Naive thymus-derived CD8-positive, alpha-beta T cell (primary cell): ENCODE measurements around the gene LSP1. TPM values are rescaled to one million over a fixed set of nuclear protein-coding genes. Genes with fewer than 3 reads are reported as not detected.

Experiments
- ATAC-seq, 2 donors: fragments of 150-1000 bp; cut with Tn5 transposase in 1 of 2; sonication (Bioruptor Pico), chemical (Tn5 transposase) in 1 of 2; 1 replicate in 1 of 2; 2 replicates in 1 of 2; pipeline ENCODE4 v1.10.0; 2021; ENCODE audit warnings: mild to moderate bottlenecking in 2 of 2, moderate library complexity in 2 of 2
- POLR2A ChIA-PET: fragments of 350-600 bp; sonication (Branson Sonifier 250); formaldehyde crosslinking; loops from one replicate; lab custom pipeline; 2021; ENCODE audit warnings: antibody characterized with exemption; lab: Charles Lee
- DNase-seq, 10 donors: peaks; one replicate each; pipeline versions ENCODE4 v3.0.0 to v3.0.0-alpha.2; 2020 to 2022
- H3K27ac Mint-ChIP-seq, 10 donors: one replicate each; pipeline ENCODE4 v1.8.0; 2020 to 2022; ENCODE audit warnings: mild to moderate bottlenecking in 10 of 10, mixed read lengths in 10 of 10, moderate library complexity in 4 of 10, inconsistent platforms in 1 of 10
- H3K27me3 Mint-ChIP-seq, 5 donors: one replicate each; pipeline ENCODE4 v1.8.0; 2021 to 2022; ENCODE audit warnings: mixed read lengths in 5 of 5
- H3K36me3 Mint-ChIP-seq, 3 donors: one replicate each; pipeline ENCODE4 v1.8.0; 2020 to 2022; ENCODE audit warnings: mixed read lengths in 3 of 3, mild to moderate bottlenecking in 2 of 3, inconsistent platforms in 1 of 3
- H3K4me1 Mint-ChIP-seq, 4 donors: one replicate each; pipeline ENCODE4 v1.8.0; 2021 to 2022; ENCODE audit warnings: mixed read lengths in 4 of 4
- H3K4me3 Mint-ChIP-seq, 10 donors: one replicate each; pipeline ENCODE4 v1.8.0; 2020 to 2022; ENCODE audit warnings: mild to moderate bottlenecking in 10 of 10, mixed read lengths in 10 of 10, moderate library complexity in 6 of 10, inconsistent platforms in 1 of 10
- H3K9me3 Mint-ChIP-seq, 9 donors: one replicate each; pipeline ENCODE4 v1.8.0; 2020 to 2022; ENCODE audit warnings: mixed read lengths in 9 of 9, mild to moderate bottlenecking in 3 of 9, inconsistent platforms in 1 of 9, moderate library complexity in 1 of 9
- polyA plus RNA-seq, 3 donors: library from polyadenylated mRNA; unstranded; fragments of 300-500 nt; fragmentation: Illumina TruSeq; gene quantifications; one replicate each; pipeline ENCODE4 v1.2.3, GENCODE V29; 2021
- total RNA-seq, 8 experiments: library from RNA in 2 of 8; stranded (reverse) in 2 of 8; gene quantifications; one replicate each; pipeline ENCODE4 v1.2.3 and lab custom pipeline; 2021 to 2026

The LSP1 gene
- total and polyA plus RNA-seq, 5 experiments from 2014 or later: 287 to 438 (median 326) TPM

- Mint-ChIP-seq H3K9me3 (peaks cover 0 to 11% (median 0%) of the 10 kb centered on the region in 9 donors), H3K36me3 (peaks cover 0 to 8% (median 0%) of the 10 kb centered on the region in 3 donors), H3K27ac (peak overlapping the region; percentile 70 to 94 (median 89)), H3K27me3 (no peaks in the 10 kb centered on the region), H3K4me3 (peak overlapping the region; percentile 63 to 93 (median 76)), H3K4me1 (peaks cover 26 to 51% (median 46%) of the 10 kb centered on the region in 4 donors)
- ATAC-seq (no peak), DNase-seq (peak in 2 of 10 donors; percentile 25)
- POLR2A ChIA-PET: interaction anchor here (0.6 to 5.7 kb wide), 12 partner anchors 12 to 417 kb away, joined by 3 to 163 read pairs (median 4); partner anchors contain the start of genes LSP1 and TNNT3
These were observed 35.5 kb downstream of the LSP1 start for GRCh38 chr11:1888347-1888753.

DNA sequence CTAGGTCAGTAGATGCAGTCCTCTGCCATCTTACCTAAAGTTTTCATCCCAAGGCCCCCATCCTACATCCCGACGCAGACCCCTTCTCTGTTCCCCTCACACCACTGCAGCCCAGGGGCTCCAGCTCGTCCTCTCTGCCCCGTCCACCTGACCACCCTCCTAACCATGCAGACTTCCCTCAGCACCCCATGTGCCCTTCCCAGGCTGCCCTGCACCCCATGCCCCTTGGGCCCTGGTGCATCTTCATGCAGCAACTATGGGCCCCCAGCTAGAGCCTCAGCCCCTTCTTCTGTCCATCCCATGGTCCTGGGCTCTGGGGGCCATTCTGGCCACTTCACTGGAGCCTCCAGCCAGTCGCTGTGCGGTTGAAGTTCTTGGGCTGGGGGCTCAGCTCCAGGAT lies 35.9 kb downstream of the LSP1 start:
- Mint-ChIP-seq H3K9me3 (peaks cover 0 to 16% (median 0%) of the 10 kb centered on the region in 9 donors), H3K27me3 (no peaks in the 10 kb centered on the region), H3K4me3 (peak overlapping the region; percentile 63 to 93 (median 76)), H3K4me1 (peaks cover 31 to 54% (median 51%) of the 10 kb centered on the region in 4 donors), H3K36me3 (peaks cover 0 to 8% (median 0%) of the 10 kb centered on the region in 3 donors), H3K27ac (peak overlapping the region; percentile 70 to 94 (median 89))
- POLR2A ChIA-PET: interaction anchor here (0.8 to 5.7 kb wide), 10 partner anchors 12 to 416 kb away, joined by 3 to 163 read pairs (median 5); partner anchors contain the start of genes LSP1 and TNNT3
- no peak for DNase-seq
- peak; percentile 3 for ATAC-seq

- POLR2A ChIA-PET: interaction anchor here (0.8 to 5.7 kb wide), 14 partner anchors 8 to 416 kb away, joined by 3 to 163 read pairs (median 7); partner anchors contain the start of genes LSP1, TNNI2 and TNNT3
- ATAC-seq (peak; percentile 82 to 95), DNase-seq (peak; percentile 67 to 92 (median 85))
- H3K27me3 Mint-ChIP-seq: no peaks in the 10 kb centered on the region
- H3K4me1 Mint-ChIP-seq: peaks cover 31 to 54% (median 52%) of the 10 kb centered on the region in 4 donors
- H3K9me3 Mint-ChIP-seq: peaks cover 0 to 18% (median 0%) of the 10 kb centered on the region in 9 donors
- peak overlapping the region; percentile 69 to 93 (median 80) for H3K4me3 Mint-ChIP-seq
- peaks cover 0 to 8% (median 0%) of the 10 kb centered on the region in 3 donors for H3K36me3 Mint-ChIP-seq
- peak overlapping the region; percentile 70 to 94 (median 90) for H3K27ac Mint-ChIP-seq
These were observed 36.5 kb downstream of the LSP1 start for GRCh38 chr11:1889224-1889930.

GRCh38 chr11:1889941-1890855 lies 37.3 kb downstream of the LSP1 start:
- ATAC-seq: peak in 1 of 2 donors; percentile 19
- POLR2A ChIA-PET: interaction anchor here (0.7 to 5.7 kb wide), 12 partner anchors 8 to 128 kb away, joined by 3 to 163 read pairs (median 7); partner anchors contain the start of genes LSP1, TNNI2 and TNNT3
- Mint-ChIP-seq H3K4me3 (peak overlapping the region; percentile 73 to 93 (median 82)), H3K36me3 (peaks cover 0 to 8% (median 0%) of the 10 kb centered on the region in 3 donors), H3K27me3 (no peaks in the 10 kb centered on the region), H3K27ac (peak overlapping the region; percentile 52 to 94 (median 87)), H3K4me1 (peaks cover 31 to 54% (median 52%) of the 10 kb centered on the region in 4 donors), H3K9me3 (peaks cover 0 to 18% (median 0%) of the 10 kb centered on the region in 9 donors)
- peak in 4 of 10 donors; percentile 26 to 33 (median 28) for DNase-seq

- Mint-ChIP-seq H3K27me3 (no peaks in the 10 kb centered on the region), H3K9me3 (peaks cover 0 to 18% (median 0%) of the 10 kb centered on the region in 9 donors), H3K4me3 (peak overlapping the region; percentile 73 to 93 (median 82)), H3K4me1 (peaks cover 31 to 54% (median 52%) of the 10 kb centered on the region in 4 donors), H3K36me3 (peaks cover 0 to 8% (median 0%) of the 10 kb centered on the region in 3 donors), H3K27ac (peak overlapping the region; percentile 60 to 94 (median 87))
- POLR2A ChIA-PET: interaction anchor here (0.7 to 5.7 kb wide), 14 partner anchors 9 to 197 kb away, joined by 3 to 163 read pairs (median 4); partner anchors contain the start of genes LSP1, TNNI2 and TNNT3
- DNase-seq (peak in 1 of 10 donors; percentile 24), ATAC-seq (peak in 1 of 2 donors; percentile 8)
These were observed 38.3 kb downstream of the LSP1 start for GRCh38 chr11:1890856-1891830.

DNA sequence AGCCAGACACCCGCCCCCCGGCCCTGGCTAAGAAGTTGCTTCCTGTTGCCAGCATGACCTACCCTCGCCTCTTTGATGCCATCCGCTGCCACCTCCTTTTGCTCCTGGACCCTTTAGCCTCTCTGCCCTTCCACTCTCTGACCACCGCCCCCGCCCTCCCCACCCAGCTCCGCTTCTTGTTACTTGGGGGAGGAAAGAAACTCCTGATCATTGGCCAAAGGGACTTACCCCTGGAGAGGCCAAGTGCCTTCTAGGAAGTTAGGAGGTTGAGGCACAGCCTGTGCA lies 38.9 kb downstream of the LSP1 start, which contains the start of gene PRR33:
Gene PRR33 (minus strand): TSS at position 65 of the 285 bp plus-strand sequence. CDS start 1,311 bp downstream, outside the sequence.
- peaks cover 0 to 8% (median 0%) of the 10 kb centered on the region in 3 donors for H3K36me3 Mint-ChIP-seq
- DNase-seq (peak in 1 of 10 donors; percentile 19), ATAC-seq (no peak)
- peak within 1 kb of the TSS; percentile 60 to 94 (median 87) for H3K27ac Mint-ChIP-seq
- peaks cover 31 to 57% (median 52%) of the 10 kb centered on the region in 4 donors for H3K4me1 Mint-ChIP-seq
- POLR2A ChIA-PET: interaction anchor here (0.6 to 5.7 kb wide), 12 partner anchors 10 to 198 kb away, joined by 3 to 163 read pairs (median 5); partner anchors contain the start of genes LSP1, TNNI2 and TNNT3
- peaks cover 0 to under 1% (median 0%) of the 10 kb centered on the region in 5 donors for H3K27me3 Mint-ChIP-seq
- H3K4me3 Mint-ChIP-seq: peak within 1 kb of the TSS; percentile 73 to 93 (median 82)
- peaks cover 0 to 18% (median 0%) of the 10 kb centered on the region in 9 donors for H3K9me3 Mint-ChIP-seq

DNA sequence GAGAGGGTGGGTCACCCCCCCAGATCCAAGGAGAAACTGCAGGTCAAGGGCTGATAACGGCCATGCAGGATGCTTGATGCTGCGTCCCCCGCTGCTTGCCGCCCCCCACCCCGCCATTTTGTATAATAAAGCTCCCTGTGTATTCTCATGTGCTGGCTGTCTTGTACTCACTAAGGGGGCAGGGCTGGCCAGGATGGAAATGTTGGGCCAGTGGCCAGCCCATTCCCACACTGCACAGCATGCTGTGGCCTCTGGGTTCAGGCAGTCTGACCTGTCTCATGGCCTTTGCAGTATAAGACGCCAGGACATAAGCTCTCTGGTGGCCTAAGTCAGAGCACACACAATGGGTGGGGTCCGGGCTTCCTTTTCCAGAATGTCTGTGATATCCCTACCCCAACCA lies 39.2 kb downstream of the LSP1 start:
- peaks cover 31 to 60% (median 52%) of the 10 kb centered on the region in 4 donors for H3K4me1 Mint-ChIP-seq
- DNase-seq (no peak), ATAC-seq (no peak)
- peak overlapping the region in 7 of 10 donors; percentile 10 to 94 (median 65) for H3K27ac Mint-ChIP-seq
- POLR2A ChIA-PET: interaction anchor here (0.6 to 5.7 kb wide), 8 partner anchors 9 to 198 kb away, joined by 3 to 163 read pairs (median 5); partner anchors contain the start of genes LSP1 and TNNT3
- H3K27me3 Mint-ChIP-seq: peaks cover 0 to 3% (median 0%) of the 10 kb centered on the region in 5 donors
- peak overlapping the region in 9 of 10 donors; percentile 29 to 93 (median 80) for H3K4me3 Mint-ChIP-seq
- H3K36me3 Mint-ChIP-seq: peaks cover 0 to 8% (median 0%) of the 10 kb centered on the region in 3 donors
- H3K9me3 Mint-ChIP-seq: peaks cover 0 to 18% (median 0%) of the 10 kb centered on the region in 9 donors

DNA sequence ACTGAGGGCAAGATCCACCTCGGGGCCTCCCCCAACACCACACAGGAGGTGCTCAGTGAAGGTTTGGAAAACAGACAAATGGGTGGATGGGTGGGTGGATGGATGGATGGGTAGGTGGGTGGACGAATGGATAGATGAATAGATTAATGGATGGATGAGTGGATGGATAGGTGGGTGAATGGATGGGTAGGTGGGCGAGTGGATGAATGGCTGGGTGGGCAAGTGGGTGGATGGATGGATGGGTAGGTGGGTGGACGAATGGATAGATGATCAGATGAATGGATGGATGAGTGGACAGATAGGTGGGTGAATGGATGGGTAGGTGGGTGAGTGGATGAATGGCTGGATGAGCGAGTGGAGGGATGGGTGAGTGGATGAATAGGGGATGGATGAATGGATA lies 39.7 kb downstream of the LSP1 start:
- Mint-ChIP-seq H3K4me3 (peak overlapping the region in 5 of 10 donors; percentile 33 to 84 (median 79)), H3K9me3 (peaks cover 0 to 18% (median 0%) of the 10 kb centered on the region in 9 donors), H3K4me1 (peaks cover 31 to 62% (median 52%) of the 10 kb centered on the region in 4 donors), H3K27ac (peak overlapping the region in 5 of 10 donors; percentile 10 to 87 (median 65)), H3K36me3 (peaks cover 0 to 4% (median 0%) of the 10 kb centered on the region in 3 donors), H3K27me3 (peaks cover under 1 to 4% (median 2%) of the 10 kb centered on the region in 5 donors)
- POLR2A ChIA-PET: interaction anchor here (0.6 to 5.7 kb wide), 5 partner anchors 10 to 102 kb away, joined by 3 to 163 read pairs (median 6); partner anchors contain the start of genes LSP1 and TNNT3
- ATAC-seq (no peak), DNase-seq (no peak)

- POLR2A ChIA-PET: no interaction called here
- H3K27ac Mint-ChIP-seq: peak overlapping the region in 5 of 10 donors; percentile 8 to 63 (median 11)
- ATAC-seq: no peak
These were observed 40.9 kb downstream of the LSP1 start for GRCh38 chr11:1893581-1894359.

GRCh38 chr11:1894759-1895158 lies 41.9 kb downstream of the LSP1 start:
- Mint-ChIP-seq H3K4me3 (no peak overlapping the region), H3K36me3 (no peaks in the 10 kb centered on the region), H3K9me3 (peaks cover 0 to 18% (median 0%) of the 10 kb centered on the region in 9 donors), H3K27me3 (peaks cover 3 to 12% (median 6%) of the 10 kb centered on the region in 5 donors), H3K4me1 (peaks cover 22 to 44% (median 37%) of the 10 kb centered on the region in 4 donors), H3K27ac (peak overlapping the region in 1 of 10 donors; percentile 74)
- ATAC-seq (no peak), DNase-seq (no peak)
- POLR2A ChIA-PET: no interaction called here

More at GRCh38 chr11:1893581-1894359, 40.9 kb downstream of the LSP1 start:
- no peak for DNase-seq
- Mint-ChIP-seq H3K4me3 (peak overlapping the region in 1 of 10 donors; percentile 44), H3K4me1 (peaks cover 28 to 53% (median 45%) of the 10 kb centered on the region in 4 donors), H3K27me3 (peaks cover 2 to 10% (median 6%) of the 10 kb centered on the region in 5 donors), H3K36me3 (peaks cover 0 to 2% (median 0%) of the 10 kb centered on the region in 3 donors), H3K9me3 (peaks cover 0 to 18% (median 0%) of the 10 kb centered on the region in 9 donors)
